Tibial nerve (tissue), 4 donors: ENCODE measurements around the gene FBL. TPM values are rescaled to one million over a fixed set of nuclear protein-coding genes. Genes with fewer than 3 reads are reported as not detected.

ENCODE experiments used
- DNase-seq, 2 donors: peaks; one replicate each; pipeline ENCODE4 v3.0.0-alpha.2; 2019; ENCODE audit warnings: low spot score in 2 of 2
- H3K27ac ChIP-seq, 4 donors: fragments of 200-600 bp; sonication (generic) in 3 of 4; one replicate each; pipeline ENCODE4 v1.5.1; 2017 to 2019; ENCODE audit warnings: mild to moderate bottlenecking in 1 of 4
- H3K27me3 ChIP-seq, 2 donors: fragments of 200-600 bp; sonication (generic) in 1 of 2; one replicate each; pipeline versions ENCODE4 v1.5.1 to v1.6.0; 2017 to 2019
- H3K36me3 ChIP-seq, 3 donors: fragments of 200-600 bp; sonication (generic); one replicate each; pipeline ENCODE4 v1.5.1; 2018 to 2019
- H3K4me1 ChIP-seq, 4 donors: fragments of 200-600 bp; sonication (generic) in 3 of 4; one replicate each; pipeline ENCODE4 v1.5.1; 2017 to 2019
- H3K4me3 ChIP-seq, 4 donors: fragments of 200-600 bp; sonication (generic) in 3 of 4; one replicate each; pipeline ENCODE4 v1.5.1; 2017 to 2019; ENCODE audit warnings: mild to moderate bottlenecking in 1 of 4, moderate library complexity in 1 of 4
- H3K9me3 ChIP-seq, 4 donors: fragments of 200-600 bp; sonication (generic) in 3 of 4; one replicate each; pipeline ENCODE4 v1.5.1; 2017 to 2019
- EP300 ChIP-seq, 2 donors: sonication (generic); formaldehyde crosslinking; IDR thresholded peaks; one replicate each; pipeline ENCODE4 v1.6.1; 2017; ENCODE audit warnings: antibody characterized with exemption in 2 of 2, mild to moderate bottlenecking in 1 of 2
- POLR2A ChIP-seq, 2 donors: fragments of 450-650 bp; IDR thresholded peaks; one replicate each; pipeline ENCODE4 v1.6.1; 2017; ENCODE audit warnings: antibody characterized with exemption in 2 of 2, mild to moderate bottlenecking in 2 of 2, moderate library complexity in 2 of 2
- WGBS, 2 donors: methylation state at CpG; one replicate each; pipeline ENCODE4 v1.1.5; 2018; 5-methylcytosine and 5-hydroxymethylcytosine counted together
- total RNA-seq, 4 donors: library from RNA; depleted of rRNA; stranded (reverse); fragments of >200 nt; gene quantifications; one replicate each; pipeline ENCODE4 v1.1.0, GENCODE V29; 2016
- TF ChIP-seq, protein P1 (sequence below), 5 experiments: fragments of 200-600 bp in 3 of 5; fragments of 450-650 bp in 2 of 5; sonication (generic) in 3 of 5; IDR thresholded peaks; one replicate each; pipeline ENCODE4 v1.5.1; 2016 to 2019; ENCODE audit warnings: antibody characterized with exemption in 5 of 5, mild to moderate bottlenecking in 3 of 5, moderate library complexity in 2 of 5

Gene FBL
- total RNA-seq, 4 donors from 2014 or later: 170 to 204 (median 177) TPM

DNA sequence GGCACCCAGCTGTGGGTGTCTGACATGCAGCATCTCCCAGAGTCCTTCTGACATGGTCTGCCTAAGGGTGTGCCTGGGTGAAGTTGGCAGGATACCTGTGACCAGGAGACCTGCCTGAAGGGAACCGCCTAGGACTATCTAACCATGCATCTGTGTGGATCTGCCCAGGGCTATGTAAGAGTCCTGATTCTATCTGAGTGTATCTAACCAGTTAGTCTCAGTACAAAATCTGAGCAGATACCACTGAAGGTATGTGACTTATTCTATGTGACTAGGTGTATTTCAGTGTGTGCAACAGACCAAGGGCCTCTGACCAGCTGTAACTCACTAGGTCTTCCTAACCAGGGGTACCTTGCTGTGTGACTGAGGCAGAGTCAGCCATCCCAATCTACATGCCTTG, 28.2 kb upstream of the FBL start:
- Histone ChIP-seq H3K4me3 (no peak overlapping the region), H3K36me3 (no peaks in the 10 kb centered on the region), H3K27me3 (peaks cover 0 to 8% of the 10 kb centered on the region in 2 donors), H3K9me3 (no peaks in the 10 kb centered on the region), H3K27ac (no peak overlapping the region), H3K4me1 (no peaks in the 10 kb centered on the region)
- 78 to 86% methylated on average over 1 of the region's 1 CpG for WGBS, 2 donors
- TF ChIP-seq POLR2A (IDR thresholded peaks at IDR 0.05): no peak
- TF ChIP-seq, protein P1, sequence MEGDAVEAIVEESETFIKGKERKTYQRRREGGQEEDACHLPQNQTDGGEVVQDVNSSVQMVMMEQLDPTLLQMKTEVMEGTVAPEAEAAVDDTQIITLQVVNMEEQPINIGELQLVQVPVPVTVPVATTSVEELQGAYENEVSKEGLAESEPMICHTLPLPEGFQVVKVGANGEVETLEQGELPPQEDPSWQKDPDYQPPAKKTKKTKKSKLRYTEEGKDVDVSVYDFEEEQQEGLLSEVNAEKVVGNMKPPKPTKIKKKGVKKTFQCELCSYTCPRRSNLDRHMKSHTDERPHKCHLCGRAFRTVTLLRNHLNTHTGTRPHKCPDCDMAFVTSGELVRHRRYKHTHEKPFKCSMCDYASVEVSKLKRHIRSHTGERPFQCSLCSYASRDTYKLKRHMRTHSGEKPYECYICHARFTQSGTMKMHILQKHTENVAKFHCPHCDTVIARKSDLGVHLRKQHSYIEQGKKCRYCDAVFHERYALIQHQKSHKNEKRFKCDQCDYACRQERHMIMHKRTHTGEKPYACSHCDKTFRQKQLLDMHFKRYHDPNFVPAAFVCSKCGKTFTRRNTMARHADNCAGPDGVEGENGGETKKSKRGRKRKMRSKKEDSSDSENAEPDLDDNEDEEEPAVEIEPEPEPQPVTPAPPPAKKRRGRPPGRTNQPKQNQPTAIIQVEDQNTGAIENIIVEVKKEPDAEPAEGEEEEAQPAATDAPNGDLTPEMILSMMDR (IDR thresholded peaks at IDR 0.05): no peak
- no peak for TF ChIP-seq EP300 (IDR thresholded peaks at IDR 0.05)
- no peak for DNase-seq

DNA sequence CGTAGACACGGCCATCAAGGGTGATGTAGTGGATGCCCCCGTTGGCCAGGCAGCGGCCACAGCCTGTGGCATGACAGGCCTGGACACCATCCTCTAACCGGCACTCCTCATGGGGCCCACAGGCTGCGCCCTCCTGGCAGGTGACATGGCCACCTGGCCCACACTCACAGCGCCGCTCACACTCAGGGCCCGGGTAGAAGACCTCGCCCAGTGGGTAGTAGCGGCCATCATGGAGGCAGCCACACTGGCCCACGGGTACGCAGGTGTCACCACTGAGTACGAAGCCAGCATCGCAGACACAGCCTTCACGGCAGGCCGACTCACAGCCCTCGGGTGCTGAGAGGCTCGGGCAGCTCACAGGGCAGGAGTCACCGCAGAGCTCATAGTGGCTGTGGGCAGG, 27.2 kb upstream of the FBL start:
- 84 to 94% methylated on average over 7 to 19 of the region's 20 CpGs for WGBS, 2 donors
- H3K27me3 ChIP-seq: peaks cover 0 to 4% of the 10 kb centered on the region in 2 donors
- DNase-seq: no peak
- H3K27ac ChIP-seq: no peak overlapping the region
- no peak overlapping the region for H3K4me3 ChIP-seq
- TF ChIP-seq, protein P1 (IDR thresholded peaks at IDR 0.05): no peak
- no peak for TF ChIP-seq POLR2A (IDR thresholded peaks at IDR 0.05)
- no peak for TF ChIP-seq EP300 (IDR thresholded peaks at IDR 0.05)
- no peaks in the 10 kb centered on the region for H3K9me3 ChIP-seq
- no peaks in the 10 kb centered on the region for H3K4me1 ChIP-seq
- H3K36me3 ChIP-seq: no peaks in the 10 kb centered on the region

DNA sequence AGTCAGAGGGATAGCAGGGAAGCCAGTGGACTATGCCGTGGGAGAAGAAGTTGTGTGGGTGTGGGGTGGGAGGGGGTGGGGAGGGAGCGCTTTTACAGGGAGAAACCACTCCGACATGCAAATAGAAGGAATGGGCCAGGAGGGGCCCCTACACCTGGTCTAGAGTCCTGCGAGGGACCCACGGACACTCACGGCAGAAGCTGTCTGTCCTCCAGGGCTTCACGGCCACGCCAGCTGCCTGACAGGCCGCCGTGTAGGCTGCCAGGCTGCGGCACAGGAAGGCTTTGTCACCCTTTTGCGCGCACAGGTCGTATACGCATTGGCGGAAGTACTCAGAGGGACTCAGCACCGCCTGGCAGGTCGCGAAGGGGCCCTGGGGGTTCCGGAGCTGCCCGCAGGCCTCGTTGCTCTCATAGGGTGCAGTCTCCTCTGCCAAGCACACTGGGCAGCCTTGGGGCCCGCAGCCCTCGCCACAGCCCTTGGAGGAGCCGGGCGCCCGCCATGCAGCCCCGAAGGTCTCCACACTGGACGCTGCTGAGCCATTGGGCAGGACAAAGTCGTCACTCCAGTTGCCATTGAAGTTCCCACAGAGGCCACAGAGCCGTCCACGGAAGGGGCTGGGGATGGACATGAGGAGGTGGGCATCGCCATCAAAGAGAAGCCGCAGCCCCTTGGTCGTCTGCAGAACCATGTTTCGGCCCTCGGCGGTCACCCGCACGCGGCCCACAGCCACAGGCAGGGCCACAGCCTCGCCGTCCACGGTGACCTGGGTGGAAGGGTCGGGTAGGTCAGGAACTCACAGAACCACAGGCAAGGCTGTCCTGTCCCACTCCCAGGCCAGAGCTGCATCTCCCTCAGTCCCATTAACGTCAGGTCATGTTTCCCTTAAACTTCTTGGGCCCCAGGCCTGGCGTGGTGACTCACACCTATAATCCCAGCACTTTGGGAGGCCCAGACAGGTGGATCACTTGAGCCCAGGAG, 26.0 kb upstream of the FBL start:
- H3K27me3 ChIP-seq: peaks cover 0 to 4% of the 10 kb centered on the region in 2 donors
- 85 to 88% methylated on average over 38 to 40 of the region's 47 CpGs for WGBS, 2 donors

DNA sequence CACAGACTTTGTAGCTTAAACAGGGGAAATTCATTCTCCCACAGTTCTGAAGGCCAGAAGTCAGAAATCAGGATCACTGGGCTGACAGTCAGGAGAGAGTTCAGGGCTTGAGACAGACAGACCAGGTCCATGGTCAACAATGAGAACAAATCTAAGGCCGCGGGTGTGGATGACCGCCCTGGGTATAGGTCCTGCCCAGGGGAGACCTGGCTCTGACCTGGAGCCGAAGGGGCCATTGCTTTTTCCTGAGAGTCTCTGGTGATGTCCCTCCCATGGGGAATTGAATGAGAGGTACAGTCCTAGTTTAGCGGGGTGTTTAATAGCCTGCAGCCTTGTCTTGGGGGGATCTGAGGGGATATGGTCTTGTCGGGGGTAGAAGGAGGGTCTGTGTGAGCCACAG, 25.2 kb upstream of the FBL start:
- H3K4me3 ChIP-seq: no peak overlapping the region
- WGBS, 2 donors: 94 to 98% methylated on average over 6 of the region's 6 CpGs
- no peaks in the 10 kb centered on the region for H3K9me3 ChIP-seq
- TF ChIP-seq EP300 (IDR thresholded peaks at IDR 0.05): no peak
- no peak for TF ChIP-seq POLR2A (IDR thresholded peaks at IDR 0.05)
- TF ChIP-seq, protein P1 (IDR thresholded peaks at IDR 0.05): no peak
- H3K4me1 ChIP-seq: no peaks in the 10 kb centered on the region
- no peaks in the 10 kb centered on the region for H3K36me3 ChIP-seq
- H3K27ac ChIP-seq: no peak overlapping the region
- H3K27me3 ChIP-seq: peaks cover 0 to 4% of the 10 kb centered on the region in 2 donors
- no peak for DNase-seq

More for the DNA sequence above, 26.0 kb upstream of the FBL start:
- DNase-seq: no peak
- no peaks in the 10 kb centered on the region for H3K36me3 ChIP-seq
- H3K4me3 ChIP-seq: no peak overlapping the region
- no peaks in the 10 kb centered on the region for H3K4me1 ChIP-seq
- H3K27ac ChIP-seq: no peak overlapping the region
- TF ChIP-seq, protein P1 (IDR thresholded peaks at IDR 0.05): no peak
- no peak for TF ChIP-seq POLR2A (IDR thresholded peaks at IDR 0.05)
- TF ChIP-seq EP300 (IDR thresholded peaks at IDR 0.05): no peak
- no peaks in the 10 kb centered on the region for H3K9me3 ChIP-seq
